ENCODE data around the gene COMT. TPM values are rescaled to one million over a fixed set of nuclear protein-coding genes. Genes with fewer than 3 reads are reported as not detected.
A peak's percentile ranks its signal among the peaks of the same experiment; 100 is the strongest.

Gene COMT
- total and polyA plus RNA-seq, 9 of the 15 experiments (the other 6 are each of a cell fraction or from before 2014, with no cell fraction given): 12.5 to 351 (median 155) TPM

GRCh38 chr22:20016734-20017621 is 75.4 kb downstream of the COMT start, which contains the start of gene ARVCF (continued):
- TF ChIP-seq DACH1 (IDR thresholded peaks at IDR 0.05; ENCODE audit: partially characterized antibody) (no peak), YY1 (IDR thresholded peaks at IDR 0.05; ENCODE audit: borderline replicate concordance in 1 of 3, control insufficient read depth in 1 of 3, extremely low read depth in 1 of 3, insufficient read depth in 3 of 3, insufficient read length in 1 of 3, insufficient replicate concordance in 2 of 3, low read depth in 1 of 3, low read length in 2 of 3) (peak in 1 of 3 experiments; percentile 50), ESRRB (CRISPR knock-in tag; IDR thresholded peaks at IDR 0.05; ENCODE audit: borderline replicate concordance) (no peak), RB1 (IDR thresholded peaks at IDR 0.05; ENCODE audit: low read depth) (no peak), SP2 (IDR thresholded peaks at IDR 0.05; ENCODE audit: extremely low read depth, low read depth, low read length, poor library complexity, severe bottlenecking) (peak; percentile 99), DIDO1 (tag; IDR thresholded peaks at IDR 0.05; ENCODE audit: low read depth) (0 out of 2 replicates have a peak, but pooled peaks have one; percentile 42), CBX3 (IDR thresholded peaks at IDR 0.05; ENCODE audit: borderline replicate concordance in 1 of 2, low read length in 2 of 2) (no peak), SUPT5H (IDR thresholded peaks at IDR 0.05) (no peak), FOSL1 (tag; conservative IDR thresholded peaks at IDR 0.05) (no peak), ZFP30 (CRISPR knock-in tag; IDR thresholded peaks at IDR 0.05; ENCODE audit: borderline replicate concordance) (no peak), NFIC (IDR thresholded peaks at IDR 0.05) (no peak), CREB5 (CRISPR knock-in tag; IDR thresholded peaks at IDR 0.05) (no peak), HLTF (IDR thresholded peaks at IDR 0.05) (no peak), ZNF175 (CRISPR knock-in tag; IDR thresholded peaks at IDR 0.05; ENCODE audit: low read depth) (no peak), ETS2 (tag; IDR thresholded peaks at IDR 0.05; ENCODE audit: borderline replicate concordance, poor library complexity, severe bottlenecking) (no peak), SAP30 (IDR thresholded peaks at IDR 0.05; ENCODE audit: borderline replicate concordance, insufficient read depth, low read depth, low read length, poor library complexity, severe bottlenecking) (no peak), ZBTB2 (IDR thresholded peaks at IDR 0.05) (no peak), ZNF583 (CRISPR knock-in tag; IDR thresholded peaks at IDR 0.05) (peak; percentile 67; the same call in 1 of the 2 replicates), ZNF639 (CRISPR knock-in tag; conservative IDR thresholded peaks at IDR 0.05 in 1 of 2, IDR thresholded peaks at IDR 0.05 in 1 of 2) (no peak), ATF2 (CRISPR knock-in tag; IDR thresholded peaks at IDR 0.05) (no peak)
